Mesenteric fat pad (tissue), 1 donor: ENCODE measurements around the gene SDF4. TPM values are rescaled to one million over a fixed set of nuclear protein-coding genes. Genes with fewer than 3 reads are reported as not detected.

Experiments used
- DNase-seq: peaks from one replicate; pipeline ENCODE4 v3.0.0-alpha.2; 2020; ENCODE audit warnings: low spot score
- total RNA-seq: library from RNA; stranded (reverse); fragmentation: NEBNext Ultra II Directional; extraction: Animal tissue kit (Norgen Biotek cat#: 25700); gene quantifications from one replicate; pipeline ENCODE4 v1.2.1, GENCODE V29; 2021
- donor health status: DM: yes; HTN: yes; CAD: no.

SDF4 gene
- total RNA-seq, 1 donor from 2014 or later, result 144 TPM

- DNase-seq, result no peak
Measured at GRCh38 chr1:1242461-1243265, 10.9 kb upstream of the SDF4 start.

- DNase-seq, result no peak
Measured at GRCh38 chr1:1241588-1242219, 9.9 kb upstream of the SDF4 start.

GRCh38 chr1:1240822-1241587 lies 9.2 kb upstream of the SDF4 start:
- no peak for DNase-seq

- DNase-seq, result no peak
Measured at GRCh38 chr1:1240348-1240732, 8.5 kb upstream of the SDF4 start.

GRCh38 chr1:1239614-1240347 lies 8.0 kb upstream of the SDF4 start:
- no peak for DNase-seq

GRCh38 chr1:1239227-1239613 lies 7.4 kb upstream of the SDF4 start:
- no peak for DNase-seq

- no peak for DNase-seq
Measured at GRCh38 chr1:1238702-1239178, 6.9 kb upstream of the SDF4 start.

GRCh38 chr1:1237874-1238701 lies 6.3 kb upstream of the SDF4 start:
- no peak for DNase-seq

GRCh38 chr1:1236945-1237873 lies 5.4 kb upstream of the SDF4 start:
- DNase-seq, result no peak

GRCh38 chr1:1236176-1236763 lies 4.5 kb upstream of the SDF4 start:
- no peak for DNase-seq

GRCh38 chr1:1235016-1235744 lies 3.4 kb upstream of the SDF4 start:
- no peak for DNase-seq

- no peak for DNase-seq
Measured at GRCh38 chr1:1234180-1234808, 2.5 kb upstream of the SDF4 start.

GRCh38 chr1:1233567-1233892 lies 1.7 kb upstream of the SDF4 start:
- DNase-seq, result no peak

GRCh38 chr1:1232796-1233566 lies 1.2 kb upstream of the SDF4 start:
- no peak for DNase-seq

- DNase-seq, result no peak
Measured at GRCh38 chr1:1232208-1232795, 501 bp upstream of the SDF4 start, which contains the start of gene B3GALT6. Gene B3GALT6 (plus strand): TSS chr1:1232237. CDS start chr1:1232279, 42 bp downstream.

- no peak for DNase-seq
Measured at GRCh38 chr1:1230656-1231399, 973 bp downstream of the SDF4 start.
